NCI-H510A treated with DMSO at 0.1 percent for 48 hours (cell line): Measurements from ENCODE around the gene ZNF451.

Source experiments
- DNase-seq: peaks from one replicate; lab custom pipeline; 2025; lab: John Stamatoyannopoulos, UW

Gene ZNF451

GRCh38 chr6:57207872-57208271, 117.9 kb downstream of the ZNF451 start:
- DNase-seq: no peak

GRCh38 chr6:57209030-57209429, 119.0 kb downstream of the ZNF451 start:
- DNase-seq: no peak

GRCh38 chr6:57210060-57210459, 120.1 kb downstream of the ZNF451 start:
- DNase-seq: no peak

- DNase-seq: no peak
These were observed 125.3 kb downstream of the ZNF451 start for GRCh38 chr6:57215260-57215659.

DNA sequence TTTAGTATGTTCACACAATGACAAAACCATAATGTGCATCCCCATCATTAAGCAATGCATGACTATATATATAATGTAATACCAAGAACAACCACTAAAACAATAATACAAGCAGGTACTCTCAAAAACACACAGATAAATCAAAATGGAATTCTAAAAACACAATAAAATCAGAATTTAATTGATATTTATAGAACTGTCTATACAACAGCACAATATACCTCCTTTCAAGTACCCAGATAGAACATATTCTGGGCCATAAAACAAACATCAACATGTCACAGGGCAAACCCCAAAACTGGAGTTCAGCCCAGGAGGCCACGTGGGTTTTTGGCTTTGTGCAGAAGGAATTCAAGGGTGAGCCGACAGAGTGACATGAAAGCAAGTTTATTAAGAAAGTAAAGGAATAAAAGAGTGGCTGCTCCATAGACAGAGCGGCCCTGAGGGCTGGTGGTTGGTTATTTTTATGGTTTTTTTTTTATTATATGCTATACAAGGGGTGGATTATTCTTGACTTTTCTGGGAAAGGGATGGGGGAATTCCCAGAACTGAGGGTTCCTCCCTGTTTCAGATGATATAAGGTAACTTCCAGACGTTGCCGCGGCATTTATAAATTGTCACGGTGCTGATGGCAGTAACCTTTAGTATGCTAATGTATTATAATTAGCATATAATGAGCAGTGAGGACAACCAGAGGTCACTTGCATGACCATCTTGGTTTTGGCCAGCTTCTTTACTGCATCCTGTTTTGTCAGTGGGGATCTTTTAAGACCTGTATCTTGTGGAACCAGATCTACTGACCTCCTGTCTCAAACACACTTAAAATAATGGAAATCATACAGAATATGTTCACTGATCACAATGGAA, 126.5 kb downstream of the ZNF451 start:
- no peak for DNase-seq

DNA sequence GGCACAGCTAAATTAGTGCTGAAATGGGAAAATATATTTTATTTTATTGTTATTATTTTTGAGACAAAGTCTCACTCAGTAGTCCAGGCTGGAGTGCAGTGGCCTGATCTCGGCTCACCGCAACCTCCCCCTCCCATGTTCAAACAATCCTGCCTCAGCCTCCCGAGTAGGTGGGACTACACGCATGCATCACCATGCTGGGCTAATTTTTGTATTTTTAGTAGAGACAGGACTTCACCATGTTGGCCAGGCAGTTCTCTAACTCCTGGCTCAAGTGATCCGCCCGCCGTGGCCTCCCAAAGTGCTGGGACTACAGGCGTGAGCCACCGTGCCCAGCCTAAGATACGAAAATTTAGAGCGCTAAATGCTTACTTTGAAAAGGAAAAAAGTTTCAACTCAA, 127.3 kb downstream of the ZNF451 start:
- DNase-seq: no peak
